Activated T-cell treated with anti-CD3 and anti-CD28 coated beads for 1 hour (primary cell): ENCODE data around the gene NTN5.
"Not testable (repeated sequence)": the region's sequence is repeated elsewhere in the genome, so short reads cannot be mapped to it uniquely, and the experiment has no call there.

Experiments used
- DNase-seq: peaks from one replicate; pipeline ENCODE4 v3.0.0-alpha.2; 2020; ENCODE audit warnings: low read depth

NTN5 gene

GRCh38 chr19:48696353-48697010 is 23.7 kb upstream of the NTN5 start:
- DNase-seq, result peak; percentile 11

- DNase-seq, result no peak
These were observed 23.0 kb upstream of the NTN5 start, which contains the start of gene FUT2 for GRCh38 chr19:48695743-48696352. Gene FUT2, plus strand, starts transcription at chr19:48695971. Its CDS starts 6,986 bp downstream, at chr19:48702957.

DNA sequence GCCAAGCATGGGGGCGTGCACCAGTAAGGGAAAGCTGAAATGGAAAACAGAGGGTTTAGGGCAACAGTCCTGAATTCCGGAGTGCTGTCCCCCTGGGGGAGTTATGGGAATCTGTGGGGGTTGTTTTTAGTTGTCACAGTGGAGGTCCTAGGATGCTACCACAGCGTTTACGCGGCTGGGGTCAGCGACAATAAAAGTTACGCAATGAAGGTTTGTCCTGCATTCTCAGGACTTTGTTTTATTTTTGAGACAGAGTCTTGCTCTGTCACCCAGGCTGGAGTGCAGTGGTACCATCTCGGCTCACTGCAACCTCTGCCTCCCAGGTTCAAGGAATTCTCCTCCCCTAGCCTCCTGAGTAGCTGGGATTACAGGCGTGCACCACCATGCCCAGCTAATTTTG is 20.8 kb upstream of the NTN5 start:
- not testable (repeated sequence) for DNase-seq

DNA sequence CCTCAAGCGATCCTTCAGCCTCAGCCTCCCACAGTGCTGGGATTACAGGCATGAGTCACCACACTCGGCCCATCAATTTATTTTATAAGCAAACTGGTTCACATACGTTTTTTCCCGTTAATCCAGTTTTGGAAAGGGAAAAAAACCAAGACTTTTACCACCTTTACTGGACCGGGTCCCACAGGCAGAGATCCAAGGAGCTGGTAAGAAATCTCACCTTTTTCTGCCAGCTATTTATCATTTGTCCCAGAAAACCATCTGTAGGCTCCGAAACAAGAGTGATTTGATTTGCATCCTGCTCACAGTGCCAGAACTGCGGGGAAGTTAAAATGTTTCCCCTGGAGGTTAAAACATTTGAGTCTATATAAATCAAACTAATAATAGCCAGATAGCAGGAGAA is 16.6 kb upstream of the NTN5 start:
- DNase-seq, result no peak

DNA sequence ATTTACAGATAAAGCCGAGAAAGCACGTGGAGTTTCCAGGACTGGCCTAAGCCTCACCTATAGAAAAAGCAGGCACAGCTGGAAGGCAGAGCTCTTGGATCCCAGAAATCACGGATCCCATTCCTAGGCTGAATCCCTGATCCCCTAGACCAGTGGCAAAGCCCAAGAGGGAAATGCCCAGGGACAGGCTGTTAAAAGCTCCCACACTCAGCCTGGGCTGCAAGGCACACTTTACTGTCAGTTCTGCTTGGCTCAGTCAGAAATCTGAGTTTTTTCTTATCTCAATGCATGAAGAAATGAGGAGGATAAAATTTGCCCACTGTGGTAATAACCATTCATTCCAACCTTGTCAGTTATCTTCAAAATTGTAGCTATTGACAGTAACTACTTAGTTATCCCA is 15.0 kb upstream of the NTN5 start:
- DNase-seq, result no peak

- DNase-seq, result not testable (repeated sequence)
These were observed 13.8 kb upstream of the NTN5 start for GRCh38 chr19:48686637-48687036.

DNA sequence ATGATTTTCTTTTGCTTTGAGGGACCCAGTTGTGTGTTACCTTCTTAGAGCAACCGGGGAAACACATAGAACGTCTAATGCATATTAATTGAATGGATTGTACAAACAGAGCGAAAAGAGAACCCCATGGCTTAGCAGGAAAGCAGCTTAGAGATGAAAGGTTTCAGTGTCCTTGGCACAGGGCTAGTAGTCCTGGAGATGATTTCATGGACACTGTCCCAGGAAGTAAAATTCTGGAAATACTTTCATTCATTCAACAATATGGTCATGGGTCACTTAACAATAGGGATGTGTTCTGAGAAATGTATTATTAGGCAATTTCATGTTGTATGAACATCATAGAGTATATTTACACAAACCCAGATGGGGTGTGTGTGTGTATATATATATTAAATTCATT is 13.3 kb upstream of the NTN5 start:
- DNase-seq, result no peak

- no peak for DNase-seq
These were observed 12.8 kb upstream of the NTN5 start for GRCh38 chr19:48685583-48685982.

DNA sequence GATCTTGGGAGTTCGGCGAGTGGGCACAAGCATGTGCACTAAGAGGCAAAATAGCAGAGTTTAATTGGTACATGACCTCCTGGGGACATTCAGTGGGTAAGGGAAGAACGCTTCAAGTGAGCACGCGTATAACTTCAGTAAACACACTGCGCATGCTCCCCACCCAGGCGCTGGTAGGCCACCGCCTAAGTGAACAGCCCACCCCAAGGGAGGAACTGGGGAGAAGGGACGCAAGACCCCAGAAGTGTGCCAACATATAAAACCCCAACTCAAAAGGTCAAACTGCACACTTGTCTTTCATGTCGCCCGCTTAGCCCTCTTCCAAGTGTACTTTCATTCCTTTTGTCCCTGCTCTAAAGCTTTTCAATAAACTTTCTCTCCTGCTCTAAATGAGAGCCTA is 10.5 kb upstream of the NTN5 start:
- peak; percentile 14 for DNase-seq

- no peak for DNase-seq
These were observed 8.3 kb upstream of the NTN5 start for GRCh38 chr19:48681127-48681470.

DNA sequence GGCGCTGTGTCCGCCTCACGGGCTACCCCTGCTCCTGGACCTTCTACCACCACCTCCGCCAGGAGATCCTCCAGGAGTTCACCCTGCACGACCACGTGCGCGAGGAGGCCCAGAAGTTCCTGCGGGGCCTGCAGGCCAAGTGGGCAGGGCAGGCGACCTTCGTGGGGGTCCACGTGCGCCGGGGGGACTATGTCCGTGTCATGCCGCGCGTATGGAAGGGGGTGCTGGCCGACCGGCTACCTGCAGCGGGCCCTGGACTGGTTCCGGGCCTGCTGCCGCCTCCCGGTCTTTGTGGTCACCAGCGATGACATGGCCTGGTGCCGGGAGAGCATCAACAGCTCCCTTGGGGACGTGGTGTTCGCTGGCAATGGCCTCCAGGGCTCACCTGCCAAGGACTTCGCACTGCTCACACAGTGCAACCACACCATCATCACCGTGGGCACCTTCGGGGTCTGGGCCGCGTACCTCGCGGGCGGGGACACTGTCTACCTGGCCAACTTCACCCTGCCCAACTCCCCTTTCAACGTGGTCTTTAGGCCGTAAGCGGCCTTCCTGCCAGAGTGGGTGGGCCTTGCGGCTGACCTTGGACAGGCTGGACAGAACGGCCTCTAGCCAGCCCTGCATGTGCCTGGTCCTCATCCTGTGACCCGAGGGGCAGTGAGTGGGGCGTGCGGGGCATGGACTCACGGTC is 7.8 kb upstream of the NTN5 start:
- DNase-seq, result no peak

DNA sequence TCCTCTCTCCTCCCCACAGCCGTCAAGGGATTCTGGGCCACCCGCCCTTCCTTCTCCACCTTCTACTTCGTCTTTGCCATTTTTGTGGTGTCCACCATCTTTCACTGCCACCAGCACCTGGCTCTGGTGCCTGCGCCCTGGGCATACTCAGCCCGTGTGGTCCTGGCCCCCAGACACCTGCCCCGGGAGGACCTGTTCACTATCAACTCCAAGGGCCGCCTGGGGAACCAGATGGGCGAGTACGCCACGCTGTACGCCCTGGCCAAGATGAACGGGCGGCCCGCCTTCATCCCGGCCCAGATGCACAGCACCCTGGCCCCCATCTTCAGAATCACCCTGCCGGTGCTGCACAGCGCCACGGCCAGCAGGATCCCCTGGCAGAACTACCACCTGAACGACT is 7.2 kb upstream of the NTN5 start:
- not testable (repeated sequence) for DNase-seq

- no peak for DNase-seq
These were observed 5.4 kb upstream of the NTN5 start for GRCh38 chr19:48678201-48678600.

GRCh38 chr19:48676887-48677286 is 4.1 kb upstream of the NTN5 start:
- no peak for DNase-seq

DNA sequence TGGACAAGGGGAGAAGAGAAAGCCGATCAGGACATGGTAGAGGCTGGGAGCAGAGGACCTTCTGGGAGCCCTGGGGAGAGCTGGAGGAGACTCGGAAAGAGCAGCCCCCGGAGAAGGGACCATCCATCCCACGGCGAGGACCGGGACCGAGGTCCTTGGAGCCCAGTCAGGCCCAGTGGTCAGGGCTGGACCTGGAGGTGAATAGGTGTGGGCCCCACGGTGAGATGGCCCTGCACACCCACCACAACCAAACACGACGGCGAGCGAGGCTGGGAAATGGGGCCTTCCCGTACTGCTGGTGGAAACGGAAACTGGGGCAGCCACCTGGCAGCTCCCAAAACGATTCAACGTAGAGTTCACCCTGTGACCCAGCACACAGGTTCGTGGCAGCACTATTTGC is 3.7 kb upstream of the NTN5 start:
- no peak for DNase-seq

- DNase-seq, result peak; percentile 58
These were observed 2.4 kb upstream of the NTN5 start for GRCh38 chr19:48674921-48675824.

- DNase-seq, result no peak
These were observed 1.5 kb upstream of the NTN5 start for GRCh38 chr19:48674216-48674809.

DNA sequence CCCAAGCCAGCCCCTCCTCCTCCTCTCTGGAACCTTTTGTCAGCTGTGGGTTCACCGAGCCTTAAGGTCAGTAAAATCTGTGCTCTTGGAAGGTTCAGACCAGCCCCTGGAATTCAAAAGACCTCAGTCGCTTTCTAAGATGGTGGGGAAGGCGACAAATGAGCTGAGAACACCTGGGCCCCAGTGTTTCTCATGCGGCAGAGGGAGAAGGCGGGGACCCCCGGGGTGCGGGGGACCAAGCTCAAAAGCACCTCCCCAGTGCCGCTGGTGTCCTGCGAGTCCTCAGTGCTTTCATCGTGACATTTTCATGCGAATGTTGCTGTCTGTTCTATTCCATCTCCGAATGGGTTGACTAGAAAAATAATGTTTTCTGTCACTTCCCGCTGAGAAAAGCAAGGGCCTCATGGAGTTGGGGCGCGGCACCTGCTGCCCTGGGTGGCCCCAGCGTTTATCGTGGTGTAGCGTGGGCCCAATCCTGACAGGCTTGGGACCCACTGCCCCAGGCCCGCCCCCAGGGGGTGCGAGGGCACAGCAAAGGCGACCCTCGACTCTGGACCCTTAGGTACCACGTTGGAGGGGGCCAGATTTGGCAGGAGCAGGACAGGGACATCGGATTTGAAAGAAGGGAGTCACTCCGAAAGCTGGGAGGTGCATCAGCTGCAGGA is 751 bp upstream of the NTN5 start:
- no peak for DNase-seq

DNA sequence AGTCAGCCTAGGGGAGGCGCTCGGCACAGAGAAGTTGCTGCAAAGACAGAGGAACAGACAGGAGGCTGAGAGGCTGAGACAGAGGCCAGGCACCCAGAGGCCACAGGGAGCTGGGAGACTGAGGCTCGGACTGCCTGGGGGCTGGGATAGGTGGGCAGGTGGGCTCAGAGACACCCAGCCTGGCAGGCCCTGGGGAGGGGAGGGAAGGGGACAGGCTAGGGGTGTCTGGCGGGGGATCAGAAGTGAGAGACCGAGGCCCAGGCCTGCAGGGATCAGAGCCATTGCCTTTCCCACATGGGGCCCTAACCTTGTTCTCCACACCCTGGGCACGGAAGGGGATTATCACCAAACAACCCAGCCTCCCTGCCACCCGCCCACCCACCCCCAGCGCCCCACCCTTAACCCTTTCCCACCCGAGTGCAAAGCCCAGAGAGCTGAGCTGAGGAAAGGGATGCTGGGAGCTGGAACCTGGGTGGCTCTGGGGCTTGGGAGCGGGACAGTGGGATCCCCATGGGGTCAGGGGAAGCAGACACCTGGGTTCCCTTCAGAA is 1.3 kb downstream of the NTN5 start:
- DNase-seq, result no peak

GRCh38 chr19:48670699-48671445 is 1.9 kb downstream of the NTN5 start:
- no peak for DNase-seq
